Ascending aorta (tissue), 2 donors: ENCODE data around the gene SEZ6. TPM values are rescaled to one million over a fixed set of nuclear protein-coding genes. Genes with fewer than 3 reads are reported as not detected.

ENCODE experiments used
- DNase-seq, 2 donors: peaks; one replicate each; pipeline ENCODE4 v3.0.0-alpha.2; 2019; ENCODE audit warnings: low spot score in 2 of 2
- H3K27ac ChIP-seq, 2 donors: fragments of 200-600 bp; sonication (generic); one replicate each; pipeline ENCODE4 v1.5.1; 2016 to 2017; ENCODE audit warnings: mild to moderate bottlenecking in 1 of 2
- H3K27me3 ChIP-seq: fragments of 200-600 bp; sonication (generic); one replicate; pipeline ENCODE4 v1.5.1; 2017
- H3K36me3 ChIP-seq, 2 donors: fragments of 200-600 bp; sonication (generic); one replicate each; pipeline ENCODE4 v1.5.1; 2016
- H3K4me1 ChIP-seq, 2 donors: fragments of 200-600 bp; sonication (generic); one replicate each; pipeline ENCODE4 v1.5.1; 2016 to 2017; ENCODE audit warnings: mild to moderate bottlenecking in 1 of 2
- H3K4me3 ChIP-seq, 2 donors: fragments of 200-600 bp; sonication (generic); one replicate each; pipeline ENCODE4 v1.5.1; 2016 to 2017; ENCODE audit warnings: mild to moderate bottlenecking in 1 of 2
- H3K9me3 ChIP-seq, 2 donors: fragments of 200-600 bp; sonication (generic); one replicate each; pipeline ENCODE4 v1.5.1; 2016
- intact Hi-C: fragments of 100-400 bp; cut with DNase I; formaldehyde crosslinking; loops from one replicate; pipeline ENCODE4 v1.15.1; 2023
- total RNA-seq: library from RNA; depleted of rRNA; stranded (reverse); fragments of >200 nt; gene quantifications from one replicate; pipeline ENCODE4 v1.1.0, GENCODE V29; 2016
- TF ChIP-seq, protein P1 (sequence below), 3 experiments: fragments of 200-600 bp in 2 of 3; fragments of 450-650 bp in 1 of 3; sonication (generic) in 2 of 3; IDR thresholded peaks; one replicate each; pipeline ENCODE4 v1.5.1; 2016 to 2019; ENCODE audit warnings: antibody characterized with exemption in 3 of 3, mild to moderate bottlenecking in 1 of 3, moderate library complexity in 1 of 3

SEZ6 gene
- total RNA-seq, 1 donor from 2014 or later, result not detected

DNA sequence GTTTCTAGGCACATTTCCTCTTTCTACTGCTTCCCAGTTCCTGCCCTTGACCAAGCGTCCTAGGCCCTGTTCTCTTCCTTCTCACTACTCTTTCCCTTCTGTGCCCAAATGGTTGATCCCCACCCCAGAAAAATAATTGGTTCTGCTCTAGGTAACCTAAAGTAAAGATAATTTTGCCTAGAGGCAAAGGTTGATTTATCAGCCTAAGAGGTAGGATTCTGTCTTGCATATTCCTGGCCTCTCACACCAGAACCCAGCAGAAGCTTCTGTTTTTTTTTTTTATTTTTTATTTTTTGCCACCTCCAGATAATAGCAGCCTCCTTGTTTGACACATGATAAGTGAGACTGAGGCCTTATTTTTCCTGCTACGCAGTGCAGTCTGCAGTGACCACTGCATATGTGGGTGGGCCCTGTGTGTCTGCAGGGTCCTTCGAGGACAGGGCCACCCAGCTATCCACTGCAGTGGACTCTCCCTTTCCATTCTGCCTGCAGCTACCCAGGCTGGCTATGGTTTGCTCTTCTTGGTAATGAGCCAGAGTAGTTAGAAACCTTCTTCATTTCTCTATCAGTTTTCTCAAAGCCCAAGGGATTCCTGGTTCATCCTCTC, 37.8 kb upstream of the SEZ6 start:
- no peak overlapping the region for H3K27ac ChIP-seq
- TF ChIP-seq, protein P1, sequence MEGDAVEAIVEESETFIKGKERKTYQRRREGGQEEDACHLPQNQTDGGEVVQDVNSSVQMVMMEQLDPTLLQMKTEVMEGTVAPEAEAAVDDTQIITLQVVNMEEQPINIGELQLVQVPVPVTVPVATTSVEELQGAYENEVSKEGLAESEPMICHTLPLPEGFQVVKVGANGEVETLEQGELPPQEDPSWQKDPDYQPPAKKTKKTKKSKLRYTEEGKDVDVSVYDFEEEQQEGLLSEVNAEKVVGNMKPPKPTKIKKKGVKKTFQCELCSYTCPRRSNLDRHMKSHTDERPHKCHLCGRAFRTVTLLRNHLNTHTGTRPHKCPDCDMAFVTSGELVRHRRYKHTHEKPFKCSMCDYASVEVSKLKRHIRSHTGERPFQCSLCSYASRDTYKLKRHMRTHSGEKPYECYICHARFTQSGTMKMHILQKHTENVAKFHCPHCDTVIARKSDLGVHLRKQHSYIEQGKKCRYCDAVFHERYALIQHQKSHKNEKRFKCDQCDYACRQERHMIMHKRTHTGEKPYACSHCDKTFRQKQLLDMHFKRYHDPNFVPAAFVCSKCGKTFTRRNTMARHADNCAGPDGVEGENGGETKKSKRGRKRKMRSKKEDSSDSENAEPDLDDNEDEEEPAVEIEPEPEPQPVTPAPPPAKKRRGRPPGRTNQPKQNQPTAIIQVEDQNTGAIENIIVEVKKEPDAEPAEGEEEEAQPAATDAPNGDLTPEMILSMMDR (IDR thresholded peaks at IDR 0.05), result no peak
- H3K4me3 ChIP-seq, result no peak overlapping the region
- H3K36me3 ChIP-seq, result no peaks in the 10 kb centered on the region
- H3K27me3 ChIP-seq, result no peaks in the 10 kb centered on the region
- DNase-seq, result no peak
- H3K9me3 ChIP-seq, result no peaks in the 10 kb centered on the region
- H3K4me1 ChIP-seq, result no peaks in the 10 kb centered on the region
- intact Hi-C loops, result no loop called here

DNA sequence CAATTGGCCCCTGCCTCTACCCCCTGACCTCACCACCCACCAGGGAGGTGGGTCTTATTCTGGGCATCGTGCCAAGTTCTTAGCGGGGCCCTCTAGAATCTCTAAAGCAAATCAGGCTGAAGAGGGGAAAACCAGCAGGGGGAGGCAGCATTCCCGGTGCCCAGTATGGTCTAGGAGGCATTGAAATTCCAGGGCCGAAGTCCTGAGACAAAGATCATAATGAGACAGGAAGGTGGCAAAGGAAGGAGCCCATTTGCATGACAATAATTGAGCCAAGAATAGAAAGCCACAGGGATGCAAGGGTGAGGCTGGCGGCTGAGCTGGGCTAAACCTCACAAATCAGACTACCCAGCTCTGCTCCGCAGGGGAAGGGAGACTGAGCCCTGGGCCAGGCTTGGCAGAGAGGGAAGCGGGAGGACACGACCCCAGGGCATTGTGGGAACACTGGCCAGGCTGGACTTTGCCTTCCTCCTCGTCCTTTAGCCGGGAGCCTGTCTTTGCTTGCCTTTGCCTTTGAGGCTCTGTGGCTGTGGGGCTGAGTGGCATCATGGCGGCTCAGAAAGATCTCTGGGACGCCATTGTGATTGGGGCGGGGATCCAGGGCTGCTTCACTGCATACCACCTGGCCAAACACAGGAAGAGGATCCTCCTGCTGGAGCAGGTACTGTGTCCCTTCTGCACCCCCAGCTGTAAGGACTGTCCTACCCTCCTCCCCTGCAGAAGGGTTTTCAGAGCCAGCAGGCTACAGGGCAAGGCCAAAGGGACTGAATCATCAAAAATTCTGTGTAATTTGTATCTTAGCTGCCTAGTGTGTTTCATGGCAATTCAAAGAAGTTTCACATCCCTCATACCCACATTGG, 37.1 kb upstream of the SEZ6 start, which contains the start of gene PIPOX:
Gene PIPOX (plus strand): TSS at position 463 of the 860 bp plus-strand sequence. CDS start 85 bp downstream, at position 548.
- TF ChIP-seq, protein P1 (IDR thresholded peaks at IDR 0.05), result no peak
- intact Hi-C loops, result no loop called here
- peak within 1 kb of the TSS in 1 of 2 donors; percentile 19 for H3K4me3 ChIP-seq
- no peak within 1 kb of the TSS for H3K27ac ChIP-seq
- H3K4me1 ChIP-seq, result no peaks in the 10 kb centered on the region
- no peaks in the 10 kb centered on the region for H3K9me3 ChIP-seq
- H3K36me3 ChIP-seq, result no peaks in the 10 kb centered on the region
- H3K27me3 ChIP-seq, result no peaks in the 10 kb centered on the region
- DNase-seq, result no peak

DNA sequence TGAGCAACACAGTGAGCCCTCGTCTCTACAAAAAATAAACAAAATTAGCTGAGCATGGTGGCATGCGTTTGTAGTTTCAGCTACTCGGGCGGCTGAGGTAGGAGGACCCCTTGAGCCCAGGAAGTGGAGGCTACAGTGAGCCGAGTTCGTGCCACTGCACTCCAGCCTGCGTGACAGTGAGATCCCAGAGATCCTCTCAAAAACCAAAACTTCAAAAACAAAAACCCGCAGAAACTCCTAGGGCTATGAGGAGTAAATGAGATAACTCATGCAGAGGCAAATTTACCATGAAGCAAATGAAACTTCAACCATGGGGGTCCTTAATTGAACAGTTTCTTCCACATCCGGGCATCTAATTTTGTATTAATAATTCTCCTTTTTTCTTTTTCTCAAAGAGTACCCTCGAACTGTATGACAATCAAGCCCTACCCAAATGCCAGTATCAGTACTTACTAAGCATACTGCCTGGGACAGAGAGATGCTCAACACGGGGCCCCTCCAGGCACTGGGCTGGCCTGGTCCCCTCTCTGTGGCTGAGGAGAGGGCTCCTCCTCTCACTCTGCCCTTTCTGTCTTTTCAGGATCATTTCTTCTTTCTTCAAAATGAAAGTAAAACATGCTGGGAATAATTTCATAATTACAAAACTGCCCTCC, 36.3 kb upstream of the SEZ6 start:
- Histone ChIP-seq H3K4me1 (no peaks in the 10 kb centered on the region), H3K4me3 (peak overlapping the region in 1 of 2 donors; percentile 19), H3K27ac (no peak overlapping the region), H3K9me3 (no peaks in the 10 kb centered on the region), H3K36me3 (no peaks in the 10 kb centered on the region), H3K27me3 (no peaks in the 10 kb centered on the region)
- no peak for DNase-seq
- intact Hi-C loops, result no loop called here
- TF ChIP-seq, protein P1 (IDR thresholded peaks at IDR 0.05), result no peak

DNA sequence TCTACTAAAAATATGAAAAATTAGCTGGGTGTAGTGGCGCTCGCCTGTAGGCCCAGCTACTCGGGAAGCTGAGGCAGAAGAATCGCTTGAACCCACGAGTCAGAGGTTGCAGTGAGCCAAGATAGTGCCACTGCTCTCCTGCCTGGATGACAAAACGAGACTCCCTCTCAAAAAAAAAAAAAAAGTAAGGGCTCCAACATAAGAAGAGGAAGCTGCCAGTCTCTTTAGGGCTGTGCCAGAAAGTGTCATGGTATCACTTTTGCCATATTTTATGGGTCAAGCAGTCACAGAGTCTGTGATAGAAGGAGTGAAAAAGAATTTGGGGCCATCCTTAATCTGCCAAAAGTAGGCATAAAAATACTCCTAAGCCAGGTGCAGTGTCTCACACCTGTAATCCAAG, 35.7 kb upstream of the SEZ6 start:
- Histone ChIP-seq H3K36me3 (no peaks in the 10 kb centered on the region), H3K27ac (no peak overlapping the region), H3K9me3 (no peaks in the 10 kb centered on the region), H3K4me3 (no peak overlapping the region), H3K27me3 (no peaks in the 10 kb centered on the region), H3K4me1 (no peaks in the 10 kb centered on the region)
- intact Hi-C loops, result no loop called here
- DNase-seq, result no peak
- TF ChIP-seq, protein P1 (IDR thresholded peaks at IDR 0.05), result no peak

DNA sequence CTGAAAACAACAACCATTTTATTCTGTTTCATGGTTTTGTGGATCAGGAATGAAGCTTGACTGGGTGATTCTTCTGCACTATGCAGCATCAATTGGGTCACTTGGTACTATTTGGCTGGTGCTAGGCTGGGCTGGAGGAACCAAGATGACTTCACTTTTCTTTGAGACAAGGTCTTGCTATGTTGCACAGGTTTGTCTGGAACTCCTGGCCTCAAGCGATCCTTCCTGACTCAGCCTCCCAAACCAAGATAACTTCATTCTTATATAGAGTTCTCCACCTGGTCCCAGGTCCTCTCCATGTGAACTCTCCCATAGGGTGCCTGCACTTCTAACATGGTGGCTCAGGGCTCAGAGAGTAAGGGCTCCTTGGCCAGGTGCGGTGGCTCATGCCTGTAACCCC, 35.3 kb upstream of the SEZ6 start:
- no peak overlapping the region for H3K4me3 ChIP-seq
- no peaks in the 10 kb centered on the region for H3K4me1 ChIP-seq
- H3K27me3 ChIP-seq, result no peaks in the 10 kb centered on the region
- H3K36me3 ChIP-seq, result no peaks in the 10 kb centered on the region
- DNase-seq, result no peak
- H3K9me3 ChIP-seq, result no peaks in the 10 kb centered on the region
- TF ChIP-seq, protein P1 (IDR thresholded peaks at IDR 0.05), result no peak
- intact Hi-C loops, result no loop called here
- no peak overlapping the region for H3K27ac ChIP-seq
